GM21528 (cell line): ENCODE measurements around the gene NF1.
"Not testable (repeated sequence)": the region's sequence is repeated elsewhere in the genome, so short reads cannot be mapped to it uniquely, and the experiment has no call there.

ENCODE experiments used
- ATAC-seq: cut with Tn5 transposase; IDR thresholded peaks from one replicate; pipeline ENCODE4 v1.9.1; 2021; ENCODE audit warnings: mild to moderate bottlenecking, moderate library complexity; ENCODE audit not compliant: unreplicated experiment, low FRiP score

NF1 gene

DNA sequence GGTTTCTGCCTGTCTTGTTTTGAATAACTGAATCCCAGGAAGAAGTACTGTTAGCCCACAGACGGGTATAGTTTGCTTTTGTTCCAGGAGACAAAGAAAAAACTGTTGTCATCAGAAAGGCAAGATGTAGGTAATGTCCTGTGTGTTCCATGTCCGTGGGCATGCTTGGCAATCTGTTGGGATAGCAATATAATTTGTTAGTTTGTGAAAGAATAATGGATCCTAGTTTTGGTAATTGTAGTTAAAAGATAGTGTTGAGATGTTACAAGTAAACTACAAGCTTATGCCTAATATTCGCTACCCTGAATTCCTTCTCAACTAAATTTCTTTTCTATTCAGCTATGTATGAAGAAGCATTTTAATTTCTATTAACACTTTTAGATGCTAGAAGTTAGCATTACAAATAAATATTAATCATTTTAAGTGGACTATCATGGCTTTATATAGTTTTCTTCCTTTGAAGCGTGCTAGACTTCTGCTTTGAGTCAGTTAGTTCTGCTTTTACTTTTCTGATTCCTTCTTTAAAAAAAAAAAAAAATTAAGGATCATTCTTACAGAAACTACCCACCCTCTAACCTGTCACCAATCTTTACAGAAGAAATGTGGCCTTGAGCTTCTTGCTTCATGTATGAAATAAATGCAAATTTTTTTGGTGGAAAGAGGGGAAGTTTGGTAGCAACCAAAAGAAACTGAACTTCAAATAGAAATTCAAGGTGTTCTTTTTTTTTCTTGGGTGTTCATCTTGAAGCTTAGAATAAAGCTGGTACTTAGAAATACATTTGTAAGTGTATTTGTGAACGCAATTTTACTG lies 224.3 kb downstream of the NF1 start:
- no peak for ATAC-seq

DNA sequence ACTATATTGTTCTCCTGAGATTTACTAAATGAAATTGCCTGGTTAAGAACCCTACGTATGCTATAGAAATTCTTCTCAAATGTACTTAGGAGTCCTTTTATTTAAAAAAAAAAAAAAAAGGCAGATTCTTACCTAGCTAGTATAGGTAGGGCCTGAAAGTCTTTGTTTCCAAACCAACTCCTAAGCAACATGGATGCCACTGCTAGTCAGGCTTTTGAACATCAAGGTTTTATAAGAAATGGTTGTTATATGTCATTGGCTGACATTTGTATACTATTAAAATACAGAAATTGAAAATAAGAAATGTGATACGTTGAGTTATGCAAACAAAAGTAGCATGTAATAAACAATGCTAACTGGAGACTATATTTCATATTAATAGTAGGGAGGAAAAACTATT lies 225.5 kb downstream of the NF1 start:
- no peak for ATAC-seq

DNA sequence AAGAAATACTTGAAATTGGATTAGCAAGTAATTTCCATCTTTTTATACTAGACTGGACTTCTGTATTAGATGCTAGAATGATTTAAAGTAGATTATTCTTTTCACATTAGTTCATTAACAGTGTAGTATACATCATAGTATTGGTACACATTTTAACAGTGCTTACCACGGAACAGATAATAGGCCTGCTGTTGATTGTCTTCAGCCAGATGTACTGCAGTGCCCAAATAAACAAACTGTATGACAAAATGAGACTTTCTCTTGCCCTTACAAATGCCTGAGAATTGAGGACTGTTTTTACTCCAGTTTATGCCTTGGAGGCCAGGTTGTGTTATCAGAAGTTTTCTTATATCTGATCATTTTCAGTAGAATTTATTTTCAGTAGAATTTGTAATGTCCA lies 226.0 kb downstream of the NF1 start:
- ATAC-seq = no peak

DNA sequence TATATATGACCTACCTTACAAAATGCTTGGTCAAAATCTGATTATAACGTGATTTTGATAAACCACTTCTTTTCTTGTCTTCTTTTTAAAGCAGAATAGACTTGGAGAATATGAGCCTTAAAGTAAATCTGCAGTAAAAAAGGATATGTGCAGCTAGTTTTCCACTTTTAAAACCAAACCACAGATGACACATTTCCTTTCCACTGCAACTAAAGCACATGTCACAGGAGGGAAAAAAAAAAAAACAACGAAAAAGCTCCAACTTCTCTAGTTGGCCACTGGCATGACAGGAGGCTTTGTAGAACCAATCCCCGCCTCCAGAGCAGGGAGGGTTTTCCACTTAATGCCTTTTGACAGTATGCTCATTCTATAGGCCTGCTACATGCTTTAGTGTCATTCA lies 226.7 kb downstream of the NF1 start, which contains the start of gene EVI2A:
Gene EVI2A (minus strand): TSS at position 142 of the 400 bp plus-strand sequence. CDS start 2,609 bp downstream, outside the sequence.
- no peak for ATAC-seq

DNA sequence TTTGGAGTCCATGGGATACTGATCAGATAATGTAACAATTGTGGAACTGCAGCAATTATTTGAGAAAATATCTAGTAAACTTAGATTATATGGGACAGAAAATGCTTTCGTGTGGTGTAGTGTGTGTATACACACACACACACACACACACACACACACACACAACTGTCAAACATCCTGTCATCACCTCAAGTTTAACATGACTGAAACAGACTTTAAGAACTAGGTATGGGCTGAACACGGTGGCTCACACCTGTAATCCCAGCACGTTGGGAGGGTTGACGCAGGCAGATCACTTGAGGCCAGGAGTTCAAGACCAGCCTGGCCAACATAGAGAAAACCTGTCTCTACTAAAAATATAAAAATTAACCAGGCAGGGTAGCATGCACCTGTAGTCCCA lies 227.2 kb downstream of the NF1 start:
- ATAC-seq = no peak

DNA sequence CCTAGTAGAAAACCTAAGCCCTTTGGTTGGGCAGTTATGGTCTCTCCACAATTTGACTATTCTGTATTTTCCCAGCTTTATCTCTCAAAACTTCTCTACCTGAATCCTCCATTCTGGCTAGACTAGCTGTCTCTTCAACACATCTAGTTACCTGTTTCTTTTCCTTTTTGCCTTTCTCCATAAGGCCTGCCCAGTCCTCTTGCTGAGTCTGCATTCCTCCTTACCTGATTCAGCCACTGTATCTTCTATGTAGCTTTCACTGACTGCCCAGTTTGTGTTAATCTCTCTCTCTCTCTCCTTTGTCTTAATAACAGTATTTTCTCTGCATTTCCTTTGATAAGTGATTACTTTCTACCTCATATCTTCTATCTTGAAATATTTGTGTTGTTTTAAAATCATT lies 228.8 kb downstream of the NF1 start:
- ATAC-seq = no peak

DNA sequence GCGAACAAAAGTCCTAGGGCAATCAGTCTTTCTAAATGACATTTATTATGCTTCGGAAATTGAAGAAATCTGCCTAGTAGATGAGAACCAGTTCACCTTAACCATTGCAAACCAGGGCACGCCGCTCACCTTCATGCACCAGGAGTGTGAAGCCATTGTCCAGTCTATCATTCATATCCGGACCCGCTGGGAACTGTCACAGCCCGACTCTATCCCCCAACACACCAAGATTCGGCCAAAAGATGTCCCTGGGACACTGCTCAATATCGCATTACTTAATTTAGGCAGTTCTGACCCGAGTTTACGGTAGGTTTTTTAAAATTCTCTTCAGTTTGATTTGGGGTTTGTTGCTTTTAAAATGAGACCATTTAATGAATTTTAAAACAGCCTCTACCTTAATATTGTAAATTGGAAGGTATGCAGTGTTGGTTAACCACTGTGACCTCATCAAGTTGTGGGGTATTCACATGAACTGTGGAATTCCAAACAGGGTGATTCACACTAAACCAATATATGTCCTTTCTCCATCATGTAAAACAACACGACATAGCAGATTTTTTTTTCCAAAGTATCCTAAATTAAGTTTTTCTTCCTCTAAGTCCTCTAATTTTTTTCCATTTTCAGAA lies 232.9 kb downstream of the NF1 start:
- no peak for ATAC-seq

DNA sequence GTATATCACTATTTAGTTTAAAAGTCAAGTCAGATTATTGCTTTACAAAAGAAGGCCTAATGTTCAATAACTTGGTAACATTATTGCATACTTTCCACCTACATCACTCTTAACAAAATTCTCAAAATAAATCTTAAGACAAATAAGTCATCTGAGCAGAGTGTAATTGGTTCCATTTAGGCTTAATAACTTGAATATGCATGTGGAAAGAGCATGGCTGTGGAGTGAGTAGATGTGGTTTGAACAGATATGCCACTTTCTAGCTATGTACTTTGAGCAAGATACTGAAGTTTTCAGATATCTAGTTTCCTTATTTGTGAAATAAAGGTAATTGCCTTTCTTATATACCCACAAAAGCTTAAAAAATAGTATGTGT lies 233.4 kb downstream of the NF1 start:
- ATAC-seq = no peak

DNA sequence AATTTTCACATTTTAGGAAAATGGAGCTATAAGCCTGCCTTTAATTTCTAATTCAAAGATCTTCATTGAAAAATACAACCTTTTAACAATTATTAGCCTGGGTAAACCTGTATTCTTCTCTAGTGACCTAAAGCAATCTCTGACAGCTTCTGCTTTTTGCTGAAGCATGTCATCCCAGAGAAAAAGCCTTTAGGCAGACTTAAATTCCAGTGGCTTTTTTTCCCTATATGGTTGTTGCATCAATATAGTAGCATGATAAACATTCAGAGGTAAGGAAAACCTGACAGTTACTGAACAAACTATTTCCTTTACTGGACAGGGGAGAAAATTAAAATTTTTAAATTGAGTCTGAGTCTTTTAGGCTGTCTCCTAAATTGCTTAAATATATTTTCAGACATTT lies 234.4 kb downstream of the NF1 start:
- ATAC-seq = no peak

DNA sequence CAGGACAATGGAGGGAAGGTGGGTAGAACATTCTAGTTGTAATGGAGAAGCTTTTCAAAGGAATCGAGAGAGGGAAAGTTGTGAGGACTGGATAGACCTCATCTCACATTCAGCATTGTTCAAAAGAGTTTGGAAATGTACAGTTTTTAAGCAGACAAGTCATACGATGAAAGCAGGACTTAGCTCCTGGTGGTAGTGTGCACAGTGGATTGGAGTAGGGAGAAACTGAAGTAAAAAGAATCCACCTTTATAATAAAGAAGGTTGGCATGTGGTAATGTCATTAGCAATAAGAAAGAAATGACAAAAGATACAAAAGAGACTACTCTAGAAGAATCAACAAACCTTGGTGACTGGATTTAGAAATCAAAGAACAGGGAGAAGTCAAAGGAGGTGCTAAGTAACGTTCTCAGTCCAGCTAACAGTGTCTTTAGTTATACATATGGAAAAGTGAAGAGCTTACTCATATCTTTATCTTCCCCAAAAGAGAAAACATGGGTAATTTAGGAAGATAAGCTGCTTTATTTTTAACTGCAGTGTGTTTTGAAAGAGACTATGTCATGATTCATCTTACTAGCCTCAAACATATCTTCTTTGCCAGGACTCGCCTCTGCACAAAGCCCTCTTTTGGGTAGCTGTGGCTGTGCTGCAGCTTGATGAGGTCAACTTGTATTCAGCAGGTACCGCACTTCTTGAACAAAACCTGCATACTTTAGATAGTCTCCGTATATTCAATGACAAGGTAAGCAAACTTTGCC lies 245.3 kb downstream of the NF1 start:
- no peak for ATAC-seq

DNA sequence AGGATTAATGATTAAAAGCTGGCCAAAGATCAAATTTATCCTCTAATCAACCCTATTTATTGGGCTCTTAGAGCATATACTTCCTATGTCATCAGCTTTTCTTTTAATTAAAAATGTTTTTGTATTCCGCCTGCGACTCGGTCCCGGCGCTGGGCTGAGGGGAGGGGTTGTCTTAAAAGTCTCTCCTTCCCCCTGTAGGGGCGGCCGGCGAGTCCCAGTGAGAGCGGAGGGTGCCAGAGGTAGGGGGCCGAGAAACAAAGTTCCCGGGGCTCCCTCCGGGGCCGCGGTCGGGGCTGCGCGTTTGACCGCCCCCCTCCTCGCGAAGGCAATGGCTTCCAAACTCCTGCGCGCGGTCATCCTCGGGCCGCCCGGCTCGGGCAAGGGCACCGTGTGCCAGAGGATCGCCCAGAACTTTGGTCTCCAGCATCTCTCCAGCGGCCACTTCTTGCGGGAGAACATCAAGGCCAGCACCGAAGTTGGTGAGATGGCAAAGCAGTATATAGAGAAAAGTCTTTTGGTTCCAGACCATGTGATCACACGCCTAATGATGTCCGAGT lies 250.5 kb downstream of the NF1 start:
- ATAC-seq = not testable (repeated sequence)

DNA sequence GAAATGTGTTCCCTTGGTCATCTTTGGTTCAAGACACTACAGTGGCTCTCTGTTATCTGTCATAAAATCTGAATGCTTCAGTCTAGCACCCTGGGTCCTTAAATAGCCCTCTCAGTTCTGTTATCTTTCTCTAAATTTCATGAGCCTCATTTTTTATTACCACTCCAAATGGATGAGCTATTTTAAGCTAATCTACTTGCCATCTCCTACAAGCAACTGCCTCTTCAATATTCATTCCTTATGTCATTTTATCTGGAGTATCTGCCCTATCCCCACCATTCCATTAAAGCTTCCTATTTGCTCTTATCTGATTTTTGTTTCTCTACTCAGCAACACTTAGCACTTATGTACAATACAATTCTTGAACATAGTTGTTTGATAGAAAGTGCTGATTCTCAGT lies 254.7 kb downstream of the NF1 start:
- ATAC-seq = no peak

DNA sequence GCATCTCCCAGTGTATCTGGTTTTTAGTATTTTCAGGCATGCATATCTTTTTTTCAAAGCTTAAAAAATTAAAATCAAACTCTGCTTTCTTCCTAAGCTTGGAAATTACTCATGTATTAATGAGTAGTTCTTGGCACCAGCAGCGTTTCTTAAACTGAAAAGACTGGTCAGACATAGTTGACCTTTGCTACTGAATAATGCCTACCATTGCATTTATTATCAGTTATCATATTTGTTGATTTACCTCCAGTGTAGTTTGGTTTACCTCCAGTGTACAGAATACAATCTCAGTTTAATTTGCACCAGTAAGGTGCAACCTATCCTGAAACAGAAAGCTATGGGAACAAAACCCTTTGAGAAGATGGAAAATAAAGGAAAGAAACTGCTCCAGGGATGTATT lies 261.2 kb downstream of the NF1 start:
- no peak for ATAC-seq

DNA sequence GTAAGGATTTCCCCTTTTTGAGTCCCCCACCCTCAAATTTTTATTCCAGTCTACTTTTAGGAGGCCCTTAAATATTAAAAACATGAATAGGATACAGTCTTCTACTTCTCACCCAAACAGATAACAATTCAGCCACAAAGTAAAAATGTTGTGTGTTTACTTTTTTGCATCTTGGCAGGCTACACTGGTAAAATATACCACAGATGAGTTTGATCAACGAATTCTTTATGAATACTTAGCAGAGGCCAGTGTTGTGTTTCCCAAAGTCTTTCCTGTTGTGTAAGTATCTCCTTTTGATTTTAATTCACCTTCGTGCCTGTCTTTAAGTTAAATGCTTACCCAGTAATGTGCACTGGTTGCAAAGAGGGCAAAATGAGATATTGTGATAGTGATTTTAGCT lies 262.3 kb downstream of the NF1 start:
- ATAC-seq = no peak

DNA sequence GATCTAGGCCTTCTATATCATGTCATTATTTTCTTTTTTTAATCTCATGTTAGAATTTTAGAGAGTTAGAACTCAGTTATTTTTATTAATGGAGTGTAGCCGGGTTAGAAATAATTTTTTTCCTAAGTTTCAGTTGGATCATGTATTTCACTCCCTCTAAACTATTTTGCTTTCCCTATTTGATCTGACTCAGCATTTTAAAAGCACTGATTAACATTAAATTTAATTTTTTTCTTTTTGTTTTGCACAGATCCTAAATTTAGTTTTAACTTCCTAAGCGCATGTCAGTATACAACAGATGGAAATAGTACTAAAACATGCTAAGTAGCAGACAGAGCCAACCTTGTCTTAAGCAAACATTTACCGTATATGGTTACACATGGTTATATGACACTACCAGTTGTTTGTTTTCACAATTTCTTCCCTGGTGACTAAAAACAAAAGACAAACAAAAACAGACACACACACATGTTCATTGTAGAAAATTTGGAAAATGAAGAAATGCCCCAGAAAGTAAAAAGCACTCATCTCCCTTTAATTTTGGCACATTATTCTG lies 263.1 kb downstream of the NF1 start:
- no peak for ATAC-seq

DNA sequence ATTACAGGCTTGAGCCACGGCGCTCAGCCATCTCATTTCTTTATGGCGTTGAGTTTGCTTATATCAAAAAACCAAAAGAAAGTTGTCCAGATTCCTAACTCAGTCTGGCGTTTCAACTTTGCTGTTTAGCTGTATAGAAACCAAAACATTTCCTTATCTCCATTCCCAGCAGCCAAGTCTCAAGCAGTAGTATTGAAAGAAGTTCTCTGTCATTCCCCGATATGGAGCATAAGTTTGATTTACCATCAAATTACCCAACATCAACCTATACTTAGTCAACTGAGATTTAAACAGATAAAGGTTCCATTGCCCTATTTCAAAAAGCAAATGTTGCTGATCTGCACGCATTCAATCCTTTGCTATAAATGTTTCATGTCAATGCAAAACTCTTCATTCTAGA lies 269.2 kb downstream of the NF1 start:
- no peak for ATAC-seq

DNA sequence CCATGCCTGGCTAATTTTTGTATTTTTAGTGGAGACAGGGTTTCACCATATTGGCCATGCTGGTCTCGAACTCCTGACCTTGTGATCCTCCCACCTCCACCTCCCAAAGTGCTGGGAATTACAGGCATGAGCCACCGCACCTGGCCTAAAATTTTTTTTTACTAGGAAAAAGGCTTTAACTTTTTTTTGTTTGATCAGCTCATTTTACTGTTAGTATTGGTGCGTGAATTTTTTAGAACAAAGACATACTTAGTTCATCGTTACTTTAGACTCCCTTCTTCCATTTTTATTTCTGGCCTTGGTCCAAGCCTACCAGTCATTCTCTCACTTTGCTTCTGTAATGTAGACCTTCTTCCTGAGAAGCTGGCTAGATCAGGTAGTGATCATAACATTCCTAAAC lies 271.3 kb downstream of the NF1 start:
- ATAC-seq = no peak

DNA sequence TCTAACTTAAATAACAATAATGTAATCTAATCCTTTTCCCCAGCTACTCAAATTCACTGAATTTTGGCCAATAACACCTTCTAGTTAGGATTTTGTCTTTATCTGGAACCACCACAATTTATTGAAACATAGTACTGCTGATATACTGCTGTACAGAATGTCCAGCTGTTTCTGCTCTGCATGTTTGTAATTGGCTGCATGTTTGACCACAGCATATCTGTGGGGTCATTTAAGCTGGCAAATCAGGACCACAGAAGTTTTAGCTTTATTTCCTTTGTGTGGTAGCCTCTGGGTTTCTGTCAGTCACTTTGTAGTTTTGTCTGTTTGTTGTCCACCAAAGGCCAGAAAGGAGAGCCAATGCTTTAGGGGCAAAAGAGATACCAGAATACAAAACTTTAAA lies 274.5 kb downstream of the NF1 start:
- no peak for ATAC-seq

DNA sequence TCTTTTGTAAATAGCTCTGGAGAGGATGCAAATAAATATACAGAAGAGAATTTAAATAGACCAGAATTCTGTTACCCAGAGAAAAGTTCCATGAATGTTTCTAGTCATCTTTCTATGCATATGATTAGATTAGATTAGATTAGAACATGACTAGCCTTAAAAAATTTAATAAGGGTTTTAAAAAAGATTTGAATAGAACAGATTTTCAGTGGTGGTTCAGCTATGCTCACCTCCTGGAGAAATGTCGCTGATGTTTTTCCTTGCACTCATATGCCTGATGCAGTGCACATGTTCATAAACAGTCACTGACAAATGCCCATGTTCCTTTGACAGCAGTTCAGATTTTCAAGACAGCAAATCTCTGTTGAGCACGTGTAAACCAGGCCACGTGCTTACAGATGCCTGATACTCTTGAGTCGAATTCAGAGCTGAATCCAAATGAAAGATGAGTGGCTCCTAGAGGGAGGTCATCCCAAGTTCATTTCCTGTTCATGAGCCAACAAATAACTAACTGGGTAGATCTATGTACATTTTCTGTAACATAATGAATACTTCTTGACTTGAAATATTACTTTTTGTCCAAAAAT lies 276.8 kb downstream of the NF1 start:
- ATAC-seq = no peak
